ENCODE data around the gene HCST.

HCST gene

GRCh38 chr19:35874392-35874930 is 27.9 kb upstream of the HCST start:
- peaks cover 7% of the 10 kb centered on the region for H3K27me3 ChIP-seq (ENCODE audit: insufficient read depth, poor library complexity, severe bottlenecking)
- DNase-seq (ENCODE audit: low read depth in 1 of 2, low spot score in 1 of 2): no peak
- H3K4me3 ChIP-seq (replicated peaks; ENCODE audit: insufficient read depth, low read length): no peak overlapping the region
- no peak overlapping the region for H3K27ac ChIP-seq (replicated peaks)
- no peak for TF ChIP-seq CTCF (IDR thresholded peaks at IDR 0.05; ENCODE audit: insufficient read depth, low read length)
- no peak for TF ChIP-seq REST (IDR thresholded peaks at IDR 0.05; ENCODE audit: insufficient replicate concordance, low read depth)
- no peak for TF ChIP-seq GABPA (IDR thresholded peaks at IDR 0.05; ENCODE audit: low read depth)
- no peak for TF ChIP-seq SPI1 (IDR thresholded peaks at IDR 0.05; ENCODE audit: borderline replicate concordance, low read depth)
- TF ChIP-seq POLR2AphosphoS5 (IDR thresholded peaks at IDR 0.05; ENCODE audit: low read depth): no peak

GRCh38 chr19:35879068-35879467 is 23.3 kb upstream of the HCST start:
- DNase-seq (ENCODE audit: low read depth in 1 of 2, low spot score in 1 of 2): no peak
- TF ChIP-seq GABPA (IDR thresholded peaks at IDR 0.05; ENCODE audit: low read depth): no peak
- no peak for TF ChIP-seq POLR2AphosphoS5 (IDR thresholded peaks at IDR 0.05; ENCODE audit: low read depth)
- no peak for TF ChIP-seq REST (IDR thresholded peaks at IDR 0.05; ENCODE audit: insufficient replicate concordance, low read depth)
- TF ChIP-seq SPI1 (IDR thresholded peaks at IDR 0.05; ENCODE audit: borderline replicate concordance, low read depth): no peak
- TF ChIP-seq CTCF (IDR thresholded peaks at IDR 0.05; ENCODE audit: insufficient read depth, low read length): no peak

GRCh38 chr19:35879770-35880317 is 22.5 kb upstream of the HCST start:
- no peaks in the 10 kb centered on the region for H3K27me3 ChIP-seq (ENCODE audit: insufficient read depth, poor library complexity, severe bottlenecking)
- DNase-seq (ENCODE audit: low read depth in 1 of 2, low spot score in 1 of 2): peak in 1 of 2 experiments; percentile 80
- H3K4me3 ChIP-seq (replicated peaks; ENCODE audit: insufficient read depth, low read length): no peak overlapping the region
- no peak overlapping the region for H3K27ac ChIP-seq (replicated peaks)
- TF ChIP-seq REST (IDR thresholded peaks at IDR 0.05; ENCODE audit: insufficient replicate concordance, low read depth) (peak; percentile 99), POLR2AphosphoS5 (IDR thresholded peaks at IDR 0.05; ENCODE audit: low read depth) (no peak), SPI1 (IDR thresholded peaks at IDR 0.05; ENCODE audit: borderline replicate concordance, low read depth) (no peak), GABPA (IDR thresholded peaks at IDR 0.05; ENCODE audit: low read depth) (no peak), CTCF (IDR thresholded peaks at IDR 0.05; ENCODE audit: insufficient read depth, low read length) (no peak)

More at GRCh38 chr19:35879068-35879467, 23.3 kb upstream of the HCST start:
- Histone ChIP-seq H3K27me3 (ENCODE audit: insufficient read depth, poor library complexity, severe bottlenecking) (no peaks in the 10 kb centered on the region), H3K27ac (replicated peaks) (no peak overlapping the region), H3K4me3 (replicated peaks; ENCODE audit: insufficient read depth, low read length) (no peak overlapping the region)

All from HL-60 (cell line).